Activated T-cell treated with anti-CD3 and anti-CD28 coated beads, Interleukin-2, amount 50 U/mL, for 72 hours (primary cell): ENCODE results near the gene ADAMTS10. TPM values are rescaled to one million over a fixed set of nuclear protein-coding genes. Genes with fewer than 3 reads are reported as not detected.

ENCODE experiments used
- ATAC-seq, 2 donors: fragments of 150-1000 bp; cut with Tn5 transposase; replicated peaks in 1 of 2; 2 replicates each; pipeline ENCODE4 v1.10.0; 2021; ENCODE audit warnings: moderate library complexity in 2 of 2, mild to moderate bottlenecking in 1 of 2
- DNase-seq, 2 donors: peaks; one replicate each; pipeline ENCODE4 v3.0.0; 2021 to 2022; ENCODE audit warnings: mixed read lengths in 1 of 2
- H3K27ac Mint-ChIP-seq: one replicate; pipeline ENCODE4 v1.8.0; 2022; ENCODE audit warnings: mild to moderate bottlenecking, moderate library complexity, mixed read lengths
- H3K27me3 Mint-ChIP-seq: one replicate; pipeline ENCODE4 v1.8.0; 2022; ENCODE audit warnings: low read depth, mixed read lengths
- H3K36me3 Mint-ChIP-seq, 2 donors: one replicate each; pipeline ENCODE4 v1.8.0; 2022; ENCODE audit warnings: mixed read lengths in 2 of 2, mild to moderate bottlenecking in 1 of 2; ENCODE audit not compliant: insufficient read depth in 2 of 2
- H3K4me1 Mint-ChIP-seq: one replicate; pipeline ENCODE4 v1.8.0; 2022; ENCODE audit warnings: low read depth, mixed read lengths
- H3K4me3 Mint-ChIP-seq, 2 donors: one replicate each; pipeline ENCODE4 v1.8.0; 2022; ENCODE audit warnings: mild to moderate bottlenecking in 2 of 2, mixed read lengths in 2 of 2, moderate library complexity in 2 of 2
- H3K9me3 Mint-ChIP-seq, 2 donors: one replicate each; pipeline ENCODE4 v1.8.0; 2022; ENCODE audit warnings: mixed read lengths in 2 of 2
- total RNA-seq, 2 donors: library from RNA; stranded (reverse); gene quantifications; one replicate each; pipeline ENCODE4 v1.2.3, GENCODE V29; 2022

The ADAMTS10 gene
- total RNA-seq = 1 to 10 TPM; 7.3 to 9.6 TPM

- Mint-ChIP-seq H3K9me3 (no peaks in the 10 kb centered on the region), H3K27me3 (peaks cover 3% of the 10 kb centered on the region), H3K36me3 (peaks cover 6 to 8% of the 10 kb centered on the region in 2 donors), H3K27ac (peak within 1 kb of the TSS; percentile 7), H3K4me3 (peak within 1 kb of the TSS; percentile 87), H3K4me1 (peaks cover 42% of the 10 kb centered on the region)
- ATAC-seq (peak; percentile 65 to 67), DNase-seq (peak; percentile 52 to 58)
Observed at GRCh38 chr19:8610041-8610935, at the start of gene ADAMTS10. Gene ADAMTS10 (minus strand): TSS chr19:8610715. CDS start chr19:8605710, 5,005 bp downstream.

- H3K4me3 Mint-ChIP-seq = no peak overlapping the region
- H3K27me3 Mint-ChIP-seq = peaks cover 9% of the 10 kb centered on the region
- no peaks in the 10 kb centered on the region for H3K36me3 Mint-ChIP-seq
- no peaks in the 10 kb centered on the region for H3K9me3 Mint-ChIP-seq
- H3K4me1 Mint-ChIP-seq = peaks cover 20% of the 10 kb centered on the region
- DNase-seq = no peak
- ATAC-seq = no peak
- H3K27ac Mint-ChIP-seq = no peak overlapping the region
Observed at GRCh38 chr19:8659905-8660304, 49.4 kb upstream of the ADAMTS10 start.

- DNase-seq (no peak), ATAC-seq (no peak)
- H3K9me3 Mint-ChIP-seq = no peaks in the 10 kb centered on the region
- H3K36me3 Mint-ChIP-seq = no peaks in the 10 kb centered on the region
- peaks cover 9% of the 10 kb centered on the region for H3K27me3 Mint-ChIP-seq
- no peak overlapping the region for H3K4me3 Mint-ChIP-seq
- H3K27ac Mint-ChIP-seq = no peak overlapping the region
- peaks cover 18% of the 10 kb centered on the region for H3K4me1 Mint-ChIP-seq
Observed at GRCh38 chr19:8657869-8658268, 47.4 kb upstream of the ADAMTS10 start.

DNA sequence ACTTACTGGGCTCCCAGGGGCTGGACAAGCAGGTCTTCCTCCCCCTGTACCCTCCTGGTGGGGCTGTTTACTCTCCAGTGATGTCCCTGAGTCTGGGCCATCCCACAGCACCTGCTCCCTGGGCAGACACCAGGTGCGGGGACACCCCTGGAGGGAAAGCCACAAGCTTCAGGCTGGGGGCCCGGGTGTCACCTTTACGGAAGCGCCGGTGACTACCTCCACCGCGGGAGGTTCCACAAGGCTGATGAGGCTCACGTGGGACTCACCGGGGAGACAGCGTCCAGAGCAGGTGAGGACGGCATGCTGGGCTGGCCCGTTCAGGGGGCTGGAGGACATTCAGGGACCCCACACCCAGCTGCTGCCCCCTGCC, 44.8 kb upstream of the ADAMTS10 start:
- peak; percentile 45 to 49 for ATAC-seq
- Mint-ChIP-seq H3K9me3 (no peaks in the 10 kb centered on the region), H3K4me3 (peak overlapping the region in 1 of 2 donors; percentile 24), H3K4me1 (peaks cover 18% of the 10 kb centered on the region), H3K27ac (no peak overlapping the region), H3K27me3 (peaks cover 9% of the 10 kb centered on the region), H3K36me3 (no peaks in the 10 kb centered on the region)
- DNase-seq = peak; percentile 21 to 30

DNA sequence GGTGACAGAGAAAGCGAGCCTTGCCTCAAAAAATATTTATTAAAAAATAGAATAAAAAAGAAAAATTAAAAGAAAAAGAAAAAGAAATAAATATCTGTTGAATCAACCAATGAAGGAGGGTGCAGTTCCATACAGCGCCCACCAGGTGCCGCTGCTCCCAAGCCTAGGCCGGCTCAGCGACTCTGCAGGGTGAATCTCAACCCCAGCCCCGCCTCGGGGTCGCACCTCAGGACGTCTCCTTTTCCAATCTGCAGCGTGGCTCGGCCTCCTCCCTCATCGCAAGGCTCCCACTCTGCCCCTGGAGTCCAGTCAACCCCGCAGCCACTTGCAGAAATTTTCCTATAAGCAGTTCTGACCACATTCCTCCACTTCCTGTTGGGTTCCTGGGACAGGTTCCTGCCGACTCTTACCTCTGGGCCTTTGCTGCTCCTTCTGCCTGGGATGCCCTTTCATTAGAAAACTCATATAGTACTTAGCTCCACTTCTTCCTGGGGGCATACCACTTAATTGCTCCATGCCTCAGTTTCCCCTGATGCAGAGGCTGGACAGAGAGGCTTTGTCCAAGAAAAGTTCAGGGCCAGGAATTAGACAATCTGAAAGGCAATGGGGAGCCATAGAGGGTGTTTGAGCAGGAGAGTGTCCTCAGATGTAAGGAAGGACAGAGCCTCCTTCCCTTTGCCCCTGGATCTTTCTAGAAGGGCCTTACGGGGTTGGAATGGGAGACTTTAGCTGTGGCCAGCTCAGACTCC, 44.2 kb upstream of the ADAMTS10 start:
- H3K4me1 Mint-ChIP-seq = peaks cover 18% of the 10 kb centered on the region
- H3K9me3 Mint-ChIP-seq = no peaks in the 10 kb centered on the region
- peak overlapping the region; percentile 59 to 62 for H3K4me3 Mint-ChIP-seq
- no peaks in the 10 kb centered on the region for H3K36me3 Mint-ChIP-seq
- no peak overlapping the region for H3K27ac Mint-ChIP-seq
- H3K27me3 Mint-ChIP-seq = peaks cover 9% of the 10 kb centered on the region
- ATAC-seq = peak; percentile 65 to 79
- DNase-seq = peak; percentile 63 to 71

- Mint-ChIP-seq H3K27me3 (no peaks in the 10 kb centered on the region), H3K9me3 (no peaks in the 10 kb centered on the region), H3K36me3 (no peaks in the 10 kb centered on the region), H3K27ac (no peak overlapping the region), H3K4me3 (no peak overlapping the region), H3K4me1 (no peaks in the 10 kb centered on the region)
- DNase-seq (no peak), ATAC-seq (no peak)
Observed at GRCh38 chr19:8648240-8648639, 37.7 kb upstream of the ADAMTS10 start.

GRCh38 chr19:8643860-8644653, 33.5 kb upstream of the ADAMTS10 start:
- no peak overlapping the region for H3K27ac Mint-ChIP-seq
- H3K4me1 Mint-ChIP-seq = no peaks in the 10 kb centered on the region
- DNase-seq (no peak), ATAC-seq (no peak)
- H3K36me3 Mint-ChIP-seq = peaks cover 0 to 1% of the 10 kb centered on the region in 2 donors
- H3K27me3 Mint-ChIP-seq = peaks cover 7% of the 10 kb centered on the region
- no peak overlapping the region for H3K4me3 Mint-ChIP-seq
- peaks cover 4% of the 10 kb centered on the region in 2 donors for H3K9me3 Mint-ChIP-seq

GRCh38 chr19:8642561-8642960, 32.0 kb upstream of the ADAMTS10 start:
- Mint-ChIP-seq H3K4me3 (no peak overlapping the region), H3K9me3 (peaks cover 4% of the 10 kb centered on the region in 2 donors), H3K36me3 (peaks cover 0 to 1% of the 10 kb centered on the region in 2 donors), H3K4me1 (no peaks in the 10 kb centered on the region), H3K27ac (no peak overlapping the region), H3K27me3 (peaks cover 18% of the 10 kb centered on the region)
- DNase-seq (no peak), ATAC-seq (no peak)

GRCh38 chr19:8641908-8642547, 31.5 kb upstream of the ADAMTS10 start:
- DNase-seq (no peak), ATAC-seq (no peak)
- Mint-ChIP-seq H3K27ac (no peak overlapping the region), H3K4me3 (no peak overlapping the region), H3K4me1 (no peaks in the 10 kb centered on the region), H3K36me3 (peaks cover 0 to 1% of the 10 kb centered on the region in 2 donors), H3K27me3 (peaks cover 18% of the 10 kb centered on the region), H3K9me3 (peaks cover 4% of the 10 kb centered on the region in 2 donors)

- ATAC-seq (no peak), DNase-seq (no peak)
- Mint-ChIP-seq H3K9me3 (peaks cover 4% of the 10 kb centered on the region in 2 donors), H3K27me3 (peaks cover 18% of the 10 kb centered on the region), H3K27ac (no peak overlapping the region), H3K36me3 (peaks cover 0 to 1% of the 10 kb centered on the region in 2 donors), H3K4me1 (no peaks in the 10 kb centered on the region), H3K4me3 (no peak overlapping the region)
Observed at GRCh38 chr19:8641221-8641907, 30.8 kb upstream of the ADAMTS10 start.

GRCh38 chr19:8640402-8641004, 30.0 kb upstream of the ADAMTS10 start:
- DNase-seq (no peak), ATAC-seq (no peak)
- Mint-ChIP-seq H3K4me1 (no peaks in the 10 kb centered on the region), H3K36me3 (peaks cover 0 to 1% of the 10 kb centered on the region in 2 donors), H3K27ac (no peak overlapping the region), H3K27me3 (peaks cover 18% of the 10 kb centered on the region), H3K4me3 (no peak overlapping the region), H3K9me3 (peaks cover 4% of the 10 kb centered on the region in 2 donors)
